Occipital lobe (tissue), 2 donors: ENCODE data around the gene TMEM209. TPM values are rescaled to one million over a fixed set of nuclear protein-coding genes. Genes with fewer than 3 reads are reported as not detected.
"Not testable (repeated sequence)": the region's sequence is repeated elsewhere in the genome, so short reads cannot be mapped to it uniquely, and the experiment has no call there.

Source experiments
- DNase-seq: peaks from one replicate; lab custom pipeline; 2025; lab: John Stamatoyannopoulos, UW
- total RNA-seq: library from RNA; depleted of rRNA; stranded (reverse); fragments of >200 nt; gene quantifications from one replicate; pipeline ENCODE4 v1.2.3, GENCODE V29; 2014

TMEM209 gene
- total RNA-seq, 1 donor from 2014 or later = 13.9 TPM

- DNase-seq = no peak
These were observed 13.8 kb upstream of the TMEM209 start for GRCh38 chr7:130218806-130219620.

GRCh38 chr7:130216750-130217149 is 11.5 kb upstream of the TMEM209 start:
- no peak for DNase-seq

- DNase-seq = no peak
These were observed 10.8 kb upstream of the TMEM209 start for GRCh38 chr7:130216025-130216424.

GRCh38 chr7:130213828-130214227 is 8.6 kb upstream of the TMEM209 start:
- no peak for DNase-seq

GRCh38 chr7:130210181-130210935 is 5.2 kb upstream of the TMEM209 start:
- no peak for DNase-seq

GRCh38 chr7:130208516-130208915 is 3.3 kb upstream of the TMEM209 start:
- DNase-seq = no peak

GRCh38 chr7:130207642-130208041 is 2.4 kb upstream of the TMEM209 start, which contains the start of gene SSMEM1:
TSS of gene SSMEM1 (plus strand) at chr7:130207860. CDS start at chr7:130207911, 51 bp downstream.
- DNase-seq = no peak

GRCh38 chr7:130207033-130207432 is 1.8 kb upstream of the TMEM209 start:
- no peak for DNase-seq

GRCh38 chr7:130201796-130202195 is 3.4 kb downstream of the TMEM209 start:
- DNase-seq = no peak

GRCh38 chr7:130197094-130197493 is 8.1 kb downstream of the TMEM209 start:
- DNase-seq = no peak

- no peak for DNase-seq
These were observed 8.7 kb downstream of the TMEM209 start for GRCh38 chr7:130196476-130196875.

- DNase-seq = no peak
These were observed 9.8 kb downstream of the TMEM209 start for GRCh38 chr7:130195396-130195795.

- DNase-seq = no peak
These were observed 13.4 kb downstream of the TMEM209 start for GRCh38 chr7:130191791-130192190.

- DNase-seq = no peak
These were observed 15.9 kb downstream of the TMEM209 start for GRCh38 chr7:130189343-130189742.

GRCh38 chr7:130187360-130187759 is 17.8 kb downstream of the TMEM209 start:
- no peak for DNase-seq

GRCh38 chr7:130184349-130184748 is 20.9 kb downstream of the TMEM209 start:
- DNase-seq = not testable (repeated sequence)

GRCh38 chr7:130182990-130183389 is 22.2 kb downstream of the TMEM209 start:
- DNase-seq = no peak

- DNase-seq = no peak
These were observed 24.0 kb downstream of the TMEM209 start for GRCh38 chr7:130181263-130181605.

GRCh38 chr7:130180571-130181262 is 24.5 kb downstream of the TMEM209 start:
- DNase-seq = no peak

GRCh38 chr7:130179631-130180030 is 25.6 kb downstream of the TMEM209 start:
- DNase-seq = no peak

- no peak for DNase-seq
These were observed 27.0 kb downstream of the TMEM209 start for GRCh38 chr7:130178251-130178650.
